PC-9 (cell line): ENCODE results near the gene RICTOR. TPM values are rescaled to one million over a fixed set of nuclear protein-coding genes. Genes with fewer than 3 reads are reported as not detected.

ENCODE experiments used
- BruUV-seq: library from RNA; stranded (reverse); fragments of 400-500 nt; replicated peaks from 2 replicates; lab custom pipeline; 2021; lab: Mats Ljungman, UMichigan
- CTCF ChIA-PET: fragments of 300-600 bp; sonication (Branson Sonifier 250); formaldehyde crosslinking; loops from one replicate; lab custom pipeline; 2022; ENCODE audit warnings: antibody characterized with exemption; lab: Charles Lee
- POLR2A ChIA-PET: fragments of 300-600 bp; sonication (Branson Sonifier 250); formaldehyde crosslinking; loops from one replicate; lab custom pipeline; 2022; ENCODE audit warnings: antibody characterized with exemption; ENCODE audit not compliant: unreplicated experiment; lab: Charles Lee
- DNase-seq, 2 experiments: peaks; one replicate each; pipeline versions ENCODE4 v3.0.0 to v3.0.0-alpha.2; 2015 to 2022; ENCODE audit warnings: mixed read lengths in 1 of 2
- H2AFZ ChIP-seq: fragments of 200-600 bp; sonication (generic); 2 replicates; pipeline ENCODE4 v1.8.1; 2017; ENCODE audit warnings: antibody characterized with exemption
- H3F3A ChIP-seq: fragments of 200-600 bp; sonication (generic); 2 replicates; pipeline ENCODE4 v1.8.1; 2017; ENCODE audit warnings: antibody characterized with exemption, mild to moderate bottlenecking, low read depth; ENCODE audit not compliant: insufficient read depth
- H3K27ac ChIP-seq: fragments of 200-600 bp; sonication (generic); 2 replicates; pipeline ENCODE4 v1.6.1; 2016; ENCODE audit warnings: mixed run types
- H3K27me3 ChIP-seq: fragments of 200-600 bp; sonication (generic); 2 replicates; pipeline ENCODE4 v1.6.1; 2016; ENCODE audit warnings: low read depth, mixed run types; ENCODE audit not compliant: insufficient read depth
- H3K36me3 ChIP-seq: fragments of 200-600 bp; sonication (generic); 2 replicates; pipeline ENCODE4 v1.6.1; 2016; ENCODE audit warnings: low read depth, mixed run types
- H3K4me1 ChIP-seq: fragments of 200-600 bp; sonication (generic); replicated peaks from 2 replicates; pipeline ENCODE4 v1.6.1; 2016; ENCODE audit warnings: mixed run types; ENCODE audit not compliant: insufficient read depth
- H3K4me2 ChIP-seq: fragments of 200-600 bp; sonication (generic); 2 replicates; pipeline ENCODE4 v1.6.1; 2017; ENCODE audit warnings: mixed run types
- H3K4me3 ChIP-seq: fragments of 200-600 bp; sonication (generic); 2 replicates; pipeline ENCODE4 v1.6.1; 2016; ENCODE audit warnings: mixed run types
- H3K79me2 ChIP-seq: fragments of 200-600 bp; sonication (generic); 2 replicates; pipeline ENCODE4 v1.6.1; 2017; ENCODE audit warnings: low read depth, mixed run types
- H3K9me2 ChIP-seq: fragments of 200-600 bp; sonication (generic); 2 replicates; pipeline ENCODE4 v1.8.1; 2017; ENCODE audit warnings: mild to moderate bottlenecking; ENCODE audit not compliant: insufficient read depth
- H3K9me3 ChIP-seq: fragments of 200-600 bp; sonication (generic); 2 replicates; pipeline ENCODE4 v1.8.1; 2016; ENCODE audit warnings: low read depth; ENCODE audit not compliant: insufficient read depth
- H4K20me1 ChIP-seq: fragments of 200-600 bp; sonication (generic); 2 replicates; pipeline ENCODE4 v1.8.1; 2017; ENCODE audit not compliant: insufficient read depth
- EZH2 ChIP-seq: fragments of 200-600 bp; sonication (generic); IDR thresholded peaks from 2 replicates; pipeline ENCODE4 v1.8.0; 2017; ENCODE audit warnings: antibody characterized with exemption, low read depth
- intact Hi-C: fragments of 100-400 bp; cut with micrococcal nuclease; formaldehyde crosslinking; loops from one replicate; pipeline ENCODE4 v1.10.0; 2022; ENCODE audit not compliant: unreplicated experiment
- total RNA-seq: library from RNA; stranded (reverse); gene quantifications from 2 replicates; pipeline ENCODE4 v1.2.3, GENCODE V29; 2021
- TF ChIP-seq, protein P1 (sequence below): fragments of 200-600 bp; sonication (generic); conservative IDR thresholded peaks from 2 replicates; pipeline ENCODE4 v1.6.1; 2017; ENCODE audit warnings: mixed run types, antibody characterized with exemption, mild to moderate bottlenecking, moderate library complexity

Gene RICTOR
- total RNA-seq, 1 experiment from 2014 or later: 103 TPM

DNA sequence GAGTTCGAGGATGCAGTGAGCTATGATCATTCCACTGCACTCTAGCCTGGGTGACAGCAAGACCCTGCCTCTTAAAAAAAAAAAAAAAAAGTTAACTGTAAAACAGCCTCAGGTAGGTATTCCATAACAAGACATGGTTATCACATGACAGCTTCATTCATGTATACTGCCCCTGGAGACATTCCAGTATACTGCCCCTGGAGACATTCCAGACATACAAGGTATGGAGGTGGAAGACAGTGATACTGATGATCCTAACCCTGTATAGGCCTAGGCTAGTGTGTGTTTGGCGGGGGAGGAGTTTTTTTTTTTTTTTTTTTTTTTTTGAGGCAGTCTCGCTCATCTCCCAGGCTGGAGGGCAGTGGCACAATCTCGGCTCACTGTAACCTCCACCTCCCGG is 105.5 kb downstream of the RICTOR start:
- H3K9me3 ChIP-seq: no peaks in the 10 kb centered on the region; the same call in 1 of the 2 replicates
- no peaks in the 10 kb centered on the region for H3K4me1 ChIP-seq
- POLR2A ChIA-PET: interaction anchor here (0.5 to 0.7 kb wide), 2 partner anchors 19 to 169 kb away, joined by 3 to 4 read pairs; no protein-coding TSS in a partner anchor
- H3F3A ChIP-seq: peaks cover 14% of the 10 kb centered on the region
- H4K20me1 ChIP-seq: peaks cover 10% of the 10 kb centered on the region; the same call in 1 of the 2 replicates
- H3K4me3 ChIP-seq: no peak overlapping the region
- BruUV-seq: no TSS peak
- no peaks in the 10 kb centered on the region for H3K79me2 ChIP-seq
- TF ChIP-seq EZH2: no peak
- TF ChIP-seq, protein P1, sequence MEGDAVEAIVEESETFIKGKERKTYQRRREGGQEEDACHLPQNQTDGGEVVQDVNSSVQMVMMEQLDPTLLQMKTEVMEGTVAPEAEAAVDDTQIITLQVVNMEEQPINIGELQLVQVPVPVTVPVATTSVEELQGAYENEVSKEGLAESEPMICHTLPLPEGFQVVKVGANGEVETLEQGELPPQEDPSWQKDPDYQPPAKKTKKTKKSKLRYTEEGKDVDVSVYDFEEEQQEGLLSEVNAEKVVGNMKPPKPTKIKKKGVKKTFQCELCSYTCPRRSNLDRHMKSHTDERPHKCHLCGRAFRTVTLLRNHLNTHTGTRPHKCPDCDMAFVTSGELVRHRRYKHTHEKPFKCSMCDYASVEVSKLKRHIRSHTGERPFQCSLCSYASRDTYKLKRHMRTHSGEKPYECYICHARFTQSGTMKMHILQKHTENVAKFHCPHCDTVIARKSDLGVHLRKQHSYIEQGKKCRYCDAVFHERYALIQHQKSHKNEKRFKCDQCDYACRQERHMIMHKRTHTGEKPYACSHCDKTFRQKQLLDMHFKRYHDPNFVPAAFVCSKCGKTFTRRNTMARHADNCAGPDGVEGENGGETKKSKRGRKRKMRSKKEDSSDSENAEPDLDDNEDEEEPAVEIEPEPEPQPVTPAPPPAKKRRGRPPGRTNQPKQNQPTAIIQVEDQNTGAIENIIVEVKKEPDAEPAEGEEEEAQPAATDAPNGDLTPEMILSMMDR: no peak
- DNase-seq: no peak
- H3K27ac ChIP-seq: no peak overlapping the region
- no peak overlapping the region for H3K4me2 ChIP-seq
- H2AFZ ChIP-seq: no peak overlapping the region
- H3K36me3 ChIP-seq: peaks cover 28% of the 10 kb centered on the region
- CTCF ChIA-PET: interaction anchor here (0.7 kb wide), 1 partner anchor 47 kb away, joined by 7 read pairs; no protein-coding TSS in a partner anchor
- intact Hi-C loops: no loop called here
- no peaks in the 10 kb centered on the region for H3K9me2 ChIP-seq
- no peaks in the 10 kb centered on the region for H3K27me3 ChIP-seq

DNA sequence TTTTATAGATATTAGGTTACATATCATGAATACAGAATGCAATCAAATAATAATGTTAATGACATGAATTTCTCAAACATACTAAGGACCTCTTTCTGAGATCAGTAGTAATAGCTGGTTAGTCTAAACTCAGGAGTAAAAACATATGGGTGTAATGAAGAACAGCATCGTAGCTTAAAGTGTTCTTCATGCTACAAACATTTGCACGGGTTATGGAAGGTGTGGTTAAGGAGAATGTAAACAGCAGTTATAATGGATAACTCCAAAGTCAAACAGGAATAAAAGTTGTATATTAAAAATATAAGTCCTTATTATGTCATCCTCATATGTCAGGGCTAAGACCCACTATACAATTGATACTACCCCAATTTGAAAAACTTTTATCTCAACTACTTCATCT is 112.5 kb downstream of the RICTOR start:
- no peak for DNase-seq
- intact Hi-C loops: no loop called here
- H2AFZ ChIP-seq: no peak overlapping the region
- H3K9me2 ChIP-seq: no peaks in the 10 kb centered on the region
- TF ChIP-seq, protein P1: no peak
- no peak for TF ChIP-seq EZH2
- no peaks in the 10 kb centered on the region for H3K4me1 ChIP-seq
- H4K20me1 ChIP-seq: no peaks in the 10 kb centered on the region
- ChIA-PET CTCF (no interaction called here), POLR2A (interaction anchor here (0.6 kb wide), 1 partner anchor 1423 kb away, joined by 8 read pairs; no protein-coding TSS in a partner anchor)
- no peak overlapping the region for H3K4me2 ChIP-seq
- H3K36me3 ChIP-seq: peaks cover 65% of the 10 kb centered on the region
- no peak overlapping the region for H3K4me3 ChIP-seq
- no peaks in the 10 kb centered on the region for H3K9me3 ChIP-seq
- H3K79me2 ChIP-seq: no peaks in the 10 kb centered on the region
- H3K27me3 ChIP-seq: no peaks in the 10 kb centered on the region
- BruUV-seq: no TSS peak
- no peak overlapping the region for H3K27ac ChIP-seq
- 0 out of 2 replicates have a peak, but pooled peaks cover 6% of the 10 kb centered on the region for H3F3A ChIP-seq

DNA sequence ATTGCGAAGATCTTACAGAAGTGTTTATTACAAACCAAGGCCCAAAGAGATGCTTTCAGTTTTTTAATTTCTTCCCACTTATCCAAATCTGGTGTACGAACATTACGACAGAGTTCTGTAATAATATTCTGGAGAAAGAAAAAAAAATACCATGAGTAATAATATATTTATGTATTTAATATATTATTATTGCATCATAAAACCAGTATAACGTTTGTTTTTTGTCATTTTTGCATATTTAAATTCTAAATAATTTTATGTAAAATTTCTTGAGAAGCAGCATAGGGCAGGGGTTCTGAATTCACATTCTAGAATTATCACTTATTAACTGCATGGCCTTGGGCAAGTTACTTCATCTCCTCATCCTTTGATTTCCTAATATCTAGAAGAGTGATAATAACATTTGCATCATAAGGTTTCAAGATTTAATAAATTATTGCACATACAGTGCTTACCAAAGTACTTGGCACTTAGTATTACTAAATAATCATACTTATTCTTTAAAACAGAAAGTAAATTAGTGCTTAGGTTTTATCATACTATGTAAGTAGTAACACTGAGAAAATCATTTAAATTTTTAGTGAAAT is 120.7 kb downstream of the RICTOR start:
- no TSS peak for BruUV-seq
- H2AFZ ChIP-seq: no peak overlapping the region
- no peaks in the 10 kb centered on the region for H3K9me3 ChIP-seq
- H3K79me2 ChIP-seq: no peaks in the 10 kb centered on the region
- no peak overlapping the region for H3K4me3 ChIP-seq
- no peaks in the 10 kb centered on the region for H3K4me1 ChIP-seq
- POLR2A ChIA-PET: no interaction called here
- no peaks in the 10 kb centered on the region for H3K9me2 ChIP-seq
- H3K4me2 ChIP-seq: no peak overlapping the region
- no peaks in the 10 kb centered on the region for H3K27me3 ChIP-seq
- intact Hi-C loops: loop anchor here (10.0 kb wide), 1 partner anchor 331 kb away; no protein-coding TSS in a partner anchor
- TF ChIP-seq EZH2: no peak
- TF ChIP-seq, protein P1: no peak
- CTCF ChIA-PET: no interaction called here
- H3K27ac ChIP-seq: no peak overlapping the region
- H4K20me1 ChIP-seq: 0 out of 2 replicates have a peak, but pooled peaks cover 4% of the 10 kb centered on the region
- peaks cover 85% of the 10 kb centered on the region for H3K36me3 ChIP-seq
- H3F3A ChIP-seq: peaks cover 24% of the 10 kb centered on the region
- no peak for DNase-seq
